Esophagus muscularis mucosa (tissue), 4 donors: ENCODE results near the gene PTPN11. TPM values are rescaled to one million over a fixed set of nuclear protein-coding genes. Genes with fewer than 3 reads are reported as not detected.

Experiments used
- DNase-seq: peaks from one replicate; pipeline ENCODE4 v3.0.0-alpha.2; 2017; ENCODE audit errors: extremely low spot score
- H3K27ac ChIP-seq, 4 donors: fragments of 200-600 bp; sonication (generic); replicated peaks in 1 of 4; 1 replicate in 3 of 4; 2 replicates in 1 of 4; pipeline ENCODE4 v1.5.1; 2016 to 2019; ENCODE audit warnings: mild to moderate bottlenecking in 1 of 4
- H3K27me3 ChIP-seq, 4 donors: fragments of 200-600 bp; sonication (generic); one replicate each; pipeline versions ENCODE4 v1.5.1 to v1.6.0; 2016 to 2019
- H3K36me3 ChIP-seq, 4 donors: fragments of 200-600 bp; sonication (generic); one replicate each; pipeline ENCODE4 v1.5.1; 2016 to 2019
- H3K4me1 ChIP-seq, 4 donors: fragments of 200-600 bp; sonication (generic); one replicate each; pipeline ENCODE4 v1.5.1; 2016 to 2019
- H3K4me3 ChIP-seq, 4 donors: fragments of 200-600 bp; sonication (generic); 1 replicate in 2 of 4; 2 replicates in 2 of 4; pipeline ENCODE4 v1.5.1; 2016 to 2019; ENCODE audit warnings: mild to moderate bottlenecking in 4 of 4, moderate library complexity in 1 of 4
- H3K9me3 ChIP-seq, 4 donors: fragments of 200-600 bp; sonication (generic); 1 replicate in 3 of 4; 2 replicates in 1 of 4; pipeline ENCODE4 v1.5.1; 2016 to 2019
- CTCF ChIP-seq, 3 experiments: fragments of 200-600 bp in 2 of 3; fragments of 450-650 bp in 1 of 3; sonication (generic) in 2 of 3; IDR thresholded peaks; one replicate each; pipeline ENCODE4 v1.5.1; 2017 to 2019; ENCODE audit warnings: antibody characterized with exemption in 3 of 3, mild to moderate bottlenecking in 2 of 3, moderate library complexity in 1 of 3
- EP300 ChIP-seq: sonication (generic); formaldehyde crosslinking; IDR thresholded peaks from one replicate; pipeline ENCODE4 v1.6.1; 2017; ENCODE audit warnings: antibody characterized with exemption
- POLR2A ChIP-seq: fragments of 450-650 bp; IDR thresholded peaks from one replicate; pipeline ENCODE4 v1.6.1; 2017; ENCODE audit warnings: antibody characterized with exemption, moderate library complexity, mild to moderate bottlenecking, low read depth
- POLR2AphosphoS5 ChIP-seq, 2 donors: sonication (generic); formaldehyde crosslinking; IDR thresholded peaks; one replicate each; pipeline ENCODE4 v1.6.1; 2017; ENCODE audit warnings: antibody characterized with exemption in 2 of 2
- WGBS: methylation state at CpG from one replicate; pipeline ENCODE4 v1.1.5; 2018; 5-methylcytosine and 5-hydroxymethylcytosine counted together
- intact Hi-C: fragments of 100-400 bp; cut with DNase I; formaldehyde crosslinking; loops from one replicate; pipeline ENCODE4 v1.15.1; 2023
- total RNA-seq, 4 donors: library from RNA; depleted of rRNA; stranded (reverse); fragments of >200 nt; gene quantifications; one replicate each; pipeline versions ENCODE4 v1.1.0 to v1.2.1, GENCODE V29; 2016

PTPN11 gene
- total RNA-seq, 4 donors from 2014 or later, result 132 to 142 (median 139) TPM

GRCh38 chr12:112536367-112536730 is 117.6 kb downstream of the PTPN11 start:
- H3K4me1 ChIP-seq, result no peaks in the 10 kb centered on the region
- H3K4me3 ChIP-seq, result no peak overlapping the region
- intact Hi-C loops, result no loop called here
- peaks cover 0 to 12% (median 1%) of the 10 kb centered on the region in 4 donors for H3K27me3 ChIP-seq
- H3K36me3 ChIP-seq, result no peaks in the 10 kb centered on the region
- no peak overlapping the region for H3K27ac ChIP-seq
- whole genome bisulfite sequencing, result 91% methylated on average over 6 of the region's 6 CpGs
- DNase-seq, result no peak
- H3K9me3 ChIP-seq, result no peaks in the 10 kb centered on the region
- TF ChIP-seq POLR2AphosphoS5 (IDR thresholded peaks at IDR 0.05) (no peak), EP300 (no peak)

- WGBS, result 59% methylated on average over 3 of the region's 3 CpGs
- no peaks in the 10 kb centered on the region for H3K4me1 ChIP-seq
- H3K9me3 ChIP-seq, result no peaks in the 10 kb centered on the region
- H3K36me3 ChIP-seq, result no peaks in the 10 kb centered on the region
- no peak for DNase-seq
- intact Hi-C loops, result no loop called here
- no peak overlapping the region for H3K4me3 ChIP-seq
- peaks cover 0 to 15% (median 2%) of the 10 kb centered on the region in 4 donors for H3K27me3 ChIP-seq
- no peak overlapping the region for H3K27ac ChIP-seq
- TF ChIP-seq POLR2AphosphoS5 (IDR thresholded peaks at IDR 0.05), result no peak
These were observed 119.1 kb downstream of the PTPN11 start for GRCh38 chr12:112537710-112538396.

- H3K4me1 ChIP-seq, result no peaks in the 10 kb centered on the region
- H3K36me3 ChIP-seq, result no peaks in the 10 kb centered on the region
- no peak overlapping the region for H3K4me3 ChIP-seq
- intact Hi-C loops, result no loop called here
- no peaks in the 10 kb centered on the region for H3K9me3 ChIP-seq
- TF ChIP-seq EP300 (no peak), POLR2AphosphoS5 (IDR thresholded peaks at IDR 0.05) (no peak), POLR2A (no peak), CTCF (IDR thresholded peaks at IDR 0.05) (no peak)
- 57% methylated on average over 2 of the region's 2 CpGs for WGBS
- no peak overlapping the region for H3K27ac ChIP-seq
- no peak for DNase-seq
- H3K27me3 ChIP-seq, result peaks cover 0 to 15% (median 2%) of the 10 kb centered on the region in 4 donors
These were observed 120.0 kb downstream of the PTPN11 start for GRCh38 chr12:112538740-112539139.

GRCh38 chr12:112539221-112539620 is 120.5 kb downstream of the PTPN11 start:
- Histone ChIP-seq H3K27ac (no peak overlapping the region), H3K4me3 (no peak overlapping the region), H3K9me3 (no peaks in the 10 kb centered on the region), H3K27me3 (peaks cover 0 to 16% (median 2%) of the 10 kb centered on the region in 4 donors), H3K4me1 (no peaks in the 10 kb centered on the region), H3K36me3 (no peaks in the 10 kb centered on the region)
- DNase-seq, result no peak
- no peak for TF ChIP-seq POLR2AphosphoS5 (IDR thresholded peaks at IDR 0.05)
- no peak for TF ChIP-seq POLR2A
- TF ChIP-seq CTCF (IDR thresholded peaks at IDR 0.05), result no peak
- TF ChIP-seq EP300, result no peak
- intact Hi-C loops, result no loop called here
- 57% methylated on average over 3 of the region's 3 CpGs for WGBS

GRCh38 chr12:112540021-112540420 is 121.3 kb downstream of the PTPN11 start:
- Histone ChIP-seq H3K4me3 (no peak overlapping the region), H3K9me3 (no peaks in the 10 kb centered on the region), H3K4me1 (no peaks in the 10 kb centered on the region), H3K27ac (no peak overlapping the region), H3K27me3 (peaks cover 0 to 24% (median 2%) of the 10 kb centered on the region in 4 donors), H3K36me3 (no peaks in the 10 kb centered on the region)
- TF ChIP-seq CTCF (IDR thresholded peaks at IDR 0.05) (no peak), EP300 (no peak), POLR2A (no peak), POLR2AphosphoS5 (IDR thresholded peaks at IDR 0.05) (no peak)
- intact Hi-C loops, result no loop called here
- WGBS, result 61% methylated on average over 5 of the region's 5 CpGs
- DNase-seq, result no peak

- Histone ChIP-seq H3K9me3 (no peaks in the 10 kb centered on the region), H3K4me3 (no peak overlapping the region), H3K36me3 (no peaks in the 10 kb centered on the region), H3K4me1 (no peaks in the 10 kb centered on the region), H3K27me3 (peaks cover 0 to 48% (median 2%) of the 10 kb centered on the region in 4 donors), H3K27ac (no peak overlapping the region)
- 64% methylated on average over 4 of the region's 4 CpGs for WGBS
- intact Hi-C loops, result no loop called here
- TF ChIP-seq CTCF (IDR thresholded peaks at IDR 0.05), result no peak
- no peak for TF ChIP-seq POLR2A
- no peak for TF ChIP-seq POLR2AphosphoS5 (IDR thresholded peaks at IDR 0.05)
- TF ChIP-seq EP300, result no peak
- DNase-seq, result no peak
These were observed 125.0 kb downstream of the PTPN11 start for GRCh38 chr12:112543751-112544150.
